Naive thymus-derived CD4-positive, alpha-beta T cell (primary cell): ENCODE results near the gene VAC14. TPM values are rescaled to one million over a fixed set of nuclear protein-coding genes. Genes with fewer than 3 reads are reported as not detected.

Experiments
- ATAC-seq: fragments of 150-1000 bp; cut with Tn5 transposase; 2 replicates; pipeline ENCODE4 v1.10.0; 2021; ENCODE audit warnings: mild to moderate bottlenecking, moderate library complexity
- CTCF ChIA-PET: fragments of 350-600 bp; sonication (Branson Sonifier 250); formaldehyde crosslinking; loops from one replicate; lab custom pipeline; 2021; ENCODE audit warnings: antibody characterized with exemption; lab: Charles Lee
- POLR2A ChIA-PET: fragments of 350-600 bp; sonication (Branson Sonifier 250); formaldehyde crosslinking; loops from one replicate; lab custom pipeline; 2021; ENCODE audit warnings: antibody characterized with exemption, inconsistent platforms; lab: Charles Lee
- DNase-seq, 9 donors: peaks; one replicate each; pipeline versions ENCODE4 v3.0.0 to v3.0.0-alpha.2; 2020 to 2022; ENCODE audit warnings: mixed read lengths in 1 of 9
- H3K27ac ChIP-seq: one replicate; pipeline ENCODE4 v1.7.0; 2013; ENCODE audit warnings: mild to moderate bottlenecking, low read depth, low read length, moderate library complexity
- H3K27me3 ChIP-seq, 2 donors: one replicate each; pipeline ENCODE4 v1.7.0; 2013; ENCODE audit warnings: low read length in 2 of 2, mild to moderate bottlenecking in 2 of 2, moderate library complexity in 2 of 2; ENCODE audit not compliant: control insufficient read depth in 2 of 2, insufficient read depth in 2 of 2
- H3K36me3 ChIP-seq, 3 experiments: 1 replicate in 2 of 3; 2 replicates in 1 of 3; pipeline ENCODE4 v1.7.0; 2013; ENCODE audit warnings: low read length in 3 of 3, mild to moderate bottlenecking in 3 of 3, moderate library complexity in 1 of 3; ENCODE audit not compliant: insufficient read depth in 3 of 3, control insufficient read depth in 2 of 3
- H3K4me1 ChIP-seq, 2 donors: one replicate each; pipeline ENCODE4 v1.7.0; 2013; ENCODE audit warnings: low read length in 2 of 2, mild to moderate bottlenecking in 2 of 2, moderate library complexity in 1 of 2; ENCODE audit not compliant: control insufficient read depth in 2 of 2, insufficient read depth in 2 of 2
- H3K4me3 ChIP-seq: 2 replicates; pipeline ENCODE4 v1.7.0; 2013; ENCODE audit warnings: mild to moderate bottlenecking, low read length
- H3K9me3 ChIP-seq, 3 experiments: 1 replicate in 2 of 3; 2 replicates in 1 of 3; pipeline ENCODE4 v1.7.0; 2013; ENCODE audit warnings: low read length in 3 of 3; ENCODE audit not compliant: control insufficient read depth in 2 of 3
- H3K27ac Mint-ChIP-seq, 9 donors: one replicate each; pipeline ENCODE4 v1.8.0; 2020 to 2022; ENCODE audit warnings: mixed read lengths in 9 of 9, mild to moderate bottlenecking in 8 of 9, moderate library complexity in 5 of 9, inconsistent platforms in 2 of 9
- H3K27me3 Mint-ChIP-seq, 5 donors: one replicate each; pipeline ENCODE4 v1.8.0; 2021 to 2022; ENCODE audit warnings: mixed read lengths in 5 of 5, mild to moderate bottlenecking in 1 of 5
- H3K36me3 Mint-ChIP-seq, 5 donors: one replicate each; pipeline ENCODE4 v1.8.0; 2020 to 2022; ENCODE audit warnings: mixed read lengths in 5 of 5, mild to moderate bottlenecking in 3 of 5, inconsistent platforms in 1 of 5
- H3K4me1 Mint-ChIP-seq, 7 donors: one replicate each; pipeline ENCODE4 v1.8.0; 2020 to 2022; ENCODE audit warnings: mixed read lengths in 7 of 7, mild to moderate bottlenecking in 3 of 7, inconsistent platforms in 1 of 7
- H3K4me3 Mint-ChIP-seq, 10 donors: one replicate each; pipeline ENCODE4 v1.8.0; 2020 to 2022; ENCODE audit warnings: mild to moderate bottlenecking in 10 of 10, mixed read lengths in 10 of 10, moderate library complexity in 6 of 10, inconsistent platforms in 2 of 10
- H3K9me3 Mint-ChIP-seq, 11 donors: one replicate each; pipeline ENCODE4 v1.8.0; 2020 to 2022; ENCODE audit warnings: mixed read lengths in 11 of 11, mild to moderate bottlenecking in 4 of 11, inconsistent platforms in 1 of 11, moderate library complexity in 1 of 11
- intact Hi-C, 2 donors: fragments of 100-400 bp; cut with micrococcal nuclease; formaldehyde crosslinking; loops; one replicate each; pipeline ENCODE4 v1.15.1; 2023
- polyA plus RNA-seq, 2 donors: library from polyadenylated mRNA; unstranded; fragments of 300-500 nt; fragmentation: Illumina TruSeq; gene quantifications; one replicate each; pipeline ENCODE4 v1.2.3, GENCODE V29; 2021
- total RNA-seq, 6 experiments: library from RNA in 5 of 6; stranded (reverse) in 5 of 6; gene quantifications; 1 replicate in 5 of 6; 2 replicates in 1 of 6; pipeline ENCODE4 v1.2.3 and lab custom pipeline; 2021 to 2026

VAC14 gene
- total and polyA plus RNA-seq, 7 experiments from 2014 or later: 29.2 to 61.2 (median 45.9) TPM

GRCh38 chr16:70724146-70725023 is 76.6 kb downstream of the VAC14 start:
- Mint-ChIP-seq H3K4me3 (no peak overlapping the region), H3K9me3 (no peaks in the 10 kb centered on the region), H3K27ac (no peak overlapping the region), H3K36me3 (peaks cover 3 to 61% (median 26%) of the 10 kb centered on the region in 5 donors), H3K4me1 (peaks cover 0 to 6% (median 0%) of the 10 kb centered on the region in 7 donors), H3K27me3 (no peaks in the 10 kb centered on the region)
- Histone ChIP-seq H3K27me3 (no peaks in the 10 kb centered on the region), H3K36me3 (peaks cover 4 to 86% (median 5%) of the 10 kb centered on the region in 3 experiments), H3K9me3 (no peaks in the 10 kb centered on the region), H3K4me1 (no peaks in the 10 kb centered on the region), H3K27ac (no peak overlapping the region), H3K4me3 (no peak overlapping the region)
- ATAC-seq (no peak), DNase-seq (no peak)
- intact Hi-C loops: no loop called here
- ChIA-PET CTCF (interaction anchor here (1.1 kb wide), 1 partner anchor 47 kb away, joined by 3 read pairs; no protein-coding TSS in a partner anchor), POLR2A (interaction anchor here (1.1 kb wide), 1 partner anchor 12 kb away, joined by 3 read pairs; no protein-coding TSS in a partner anchor)

DNA sequence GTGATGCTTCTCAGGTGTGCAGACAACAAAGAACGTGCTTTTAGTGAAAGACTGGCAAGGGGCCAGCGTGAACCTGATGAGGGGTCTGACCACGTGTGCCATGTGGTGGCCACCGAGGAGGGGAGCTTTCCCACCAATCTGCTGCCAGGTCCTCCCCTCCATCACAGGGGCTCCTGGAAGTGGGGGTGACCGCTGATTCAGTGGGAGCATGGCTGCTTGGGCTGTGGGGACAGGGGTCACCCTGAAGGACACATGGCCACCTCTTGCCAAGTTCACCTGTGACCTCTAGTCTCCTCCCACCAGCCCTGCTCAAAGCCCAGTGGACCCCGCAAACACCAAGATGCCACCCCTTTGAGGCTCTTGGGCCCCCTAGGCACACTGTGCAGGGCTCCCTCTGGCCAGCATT is 77.2 kb downstream of the VAC14 start:
- Histone ChIP-seq H3K27ac (no peak overlapping the region), H3K36me3 (peaks cover 5 to 81% (median 6%) of the 10 kb centered on the region in 3 experiments), H3K27me3 (no peaks in the 10 kb centered on the region), H3K4me1 (no peaks in the 10 kb centered on the region), H3K4me3 (no peak overlapping the region), H3K9me3 (no peaks in the 10 kb centered on the region)
- no peak for DNase-seq
- Mint-ChIP-seq H3K4me3 (no peak overlapping the region), H3K9me3 (no peaks in the 10 kb centered on the region), H3K4me1 (peaks cover 0 to 4% (median 0%) of the 10 kb centered on the region in 7 donors), H3K27me3 (no peaks in the 10 kb centered on the region), H3K36me3 (peaks cover 3 to 61% (median 29%) of the 10 kb centered on the region in 5 donors), H3K27ac (no peak overlapping the region)
- ChIA-PET POLR2A (no interaction called here), CTCF (interaction anchor here (1.3 kb wide), 1 partner anchor 46 kb away, joined by 3 read pairs; no protein-coding TSS in a partner anchor)
- ATAC-seq: no peak
- intact Hi-C loops: no loop called here

- Histone ChIP-seq H3K9me3 (no peaks in the 10 kb centered on the region), H3K36me3 (peaks cover 5 to 76% (median 6%) of the 10 kb centered on the region in 3 experiments), H3K27me3 (no peaks in the 10 kb centered on the region), H3K4me1 (no peaks in the 10 kb centered on the region), H3K4me3 (no peak overlapping the region), H3K27ac (no peak overlapping the region)
- ChIA-PET CTCF (no interaction called here), POLR2A (interaction anchor here (0.6 kb wide), 1 partner anchor 12 kb away, joined by 4 read pairs; no protein-coding TSS in a partner anchor)
- H3K27ac Mint-ChIP-seq: peak overlapping the region in 2 of 9 donors; percentile 14 to 25
- H3K4me3 Mint-ChIP-seq: no peak overlapping the region
- ATAC-seq (no peak), DNase-seq (no peak)
- H3K9me3 Mint-ChIP-seq: no peaks in the 10 kb centered on the region
- no peaks in the 10 kb centered on the region for H3K27me3 Mint-ChIP-seq
- H3K4me1 Mint-ChIP-seq: peaks cover 0 to 4% (median 0%) of the 10 kb centered on the region in 7 donors
- intact Hi-C loops: no loop called here
- peaks cover 3 to 52% (median 29%) of the 10 kb centered on the region in 5 donors for H3K36me3 Mint-ChIP-seq
Measured at GRCh38 chr16:70721202-70721963, 79.6 kb downstream of the VAC14 start.

DNA sequence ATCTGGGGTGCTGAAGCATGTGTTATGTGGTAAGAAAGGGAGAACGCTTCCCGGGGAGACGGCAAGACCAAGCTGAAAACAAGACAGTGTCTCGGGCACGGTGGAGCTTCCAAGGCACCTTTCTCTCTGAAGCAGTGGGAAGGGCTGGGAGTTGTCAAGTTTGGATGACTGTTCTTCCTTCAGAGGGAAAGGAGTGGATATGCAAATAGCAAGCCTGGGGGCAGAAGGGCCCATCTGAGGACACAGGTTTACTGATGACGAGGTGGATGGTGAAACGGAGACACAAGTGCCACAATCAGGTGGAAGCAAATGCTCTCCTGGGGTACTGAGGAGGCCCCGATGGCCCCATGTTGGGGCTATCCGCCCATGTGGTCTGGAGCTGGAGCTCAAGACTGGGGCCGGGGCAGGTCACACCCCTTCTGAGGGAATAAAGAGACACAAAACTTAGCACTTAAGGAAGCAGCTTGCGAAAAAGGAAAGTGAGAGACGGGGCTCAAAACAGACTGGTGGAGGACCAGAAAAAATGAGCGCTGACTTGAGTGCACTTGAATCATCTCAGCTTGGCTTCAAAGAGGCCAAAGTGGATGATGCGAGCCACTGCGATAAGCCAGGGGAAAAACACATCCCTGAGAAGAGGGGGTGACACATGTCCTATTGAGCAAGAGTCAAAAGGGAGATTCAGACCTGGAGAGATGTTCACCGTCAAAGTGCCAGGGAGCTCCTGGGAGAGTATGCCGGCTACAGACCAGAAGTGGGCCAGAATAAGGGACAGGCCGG is 80.3 kb downstream of the VAC14 start:
- no peaks in the 10 kb centered on the region for H3K9me3 ChIP-seq
- CTCF ChIA-PET: no interaction called here
- POLR2A ChIA-PET: no interaction called here
- H3K9me3 Mint-ChIP-seq: no peaks in the 10 kb centered on the region
- H3K36me3 Mint-ChIP-seq: peaks cover 3 to 46% (median 29%) of the 10 kb centered on the region in 5 donors
- no peaks in the 10 kb centered on the region for H3K4me1 ChIP-seq
- H3K27me3 Mint-ChIP-seq: no peaks in the 10 kb centered on the region
- DNase-seq: no peak
- H3K36me3 ChIP-seq: peaks cover 5 to 68% (median 6%) of the 10 kb centered on the region in 3 experiments
- no peak overlapping the region for H3K4me3 ChIP-seq
- H3K4me1 Mint-ChIP-seq: peaks cover 0 to 4% (median 0%) of the 10 kb centered on the region in 7 donors
- H3K4me3 Mint-ChIP-seq: no peak overlapping the region
- ATAC-seq: no peak
- H3K27ac Mint-ChIP-seq: no peak overlapping the region
- no peak overlapping the region for H3K27ac ChIP-seq
- no peaks in the 10 kb centered on the region for H3K27me3 ChIP-seq
- intact Hi-C loops: no loop called here

GRCh38 chr16:70717065-70717464 is 83.9 kb downstream of the VAC14 start:
- Histone ChIP-seq H3K36me3 (peaks cover 5 to 43% (median 6%) of the 10 kb centered on the region in 3 experiments), H3K4me1 (no peaks in the 10 kb centered on the region), H3K27ac (no peak overlapping the region), H3K27me3 (no peaks in the 10 kb centered on the region), H3K4me3 (no peak overlapping the region), H3K9me3 (no peaks in the 10 kb centered on the region)
- ChIA-PET CTCF (no interaction called here), POLR2A (no interaction called here)
- no peak for ATAC-seq
- Mint-ChIP-seq H3K4me1 (peaks cover 0 to 4% (median 0%) of the 10 kb centered on the region in 7 donors), H3K27ac (no peak overlapping the region), H3K27me3 (no peaks in the 10 kb centered on the region), H3K9me3 (no peaks in the 10 kb centered on the region), H3K4me3 (no peak overlapping the region), H3K36me3 (peaks cover 3 to 32% (median 23%) of the 10 kb centered on the region in 5 donors)
- no peak for DNase-seq
- intact Hi-C loops: no loop called here

- H3K27ac ChIP-seq: no peak overlapping the region
- H3K4me1 ChIP-seq: no peaks in the 10 kb centered on the region
- DNase-seq: no peak
- Mint-ChIP-seq H3K4me3 (no peak overlapping the region), H3K4me1 (peaks cover 0 to 5% (median under 1%) of the 10 kb centered on the region in 7 donors), H3K27ac (no peak overlapping the region), H3K9me3 (no peaks in the 10 kb centered on the region), H3K27me3 (no peaks in the 10 kb centered on the region), H3K36me3 (peaks cover 3 to 28% (median 20%) of the 10 kb centered on the region in 5 donors)
- peaks cover 5 to 40% (median 6%) of the 10 kb centered on the region in 3 experiments for H3K36me3 ChIP-seq
- no peaks in the 10 kb centered on the region for H3K27me3 ChIP-seq
- intact Hi-C loops: no loop called here
- H3K4me3 ChIP-seq: no peak overlapping the region
- CTCF ChIA-PET: no interaction called here
- no peaks in the 10 kb centered on the region for H3K9me3 ChIP-seq
- POLR2A ChIA-PET: no interaction called here
- no peak for ATAC-seq
Measured at GRCh38 chr16:70715860-70716357, 85.0 kb downstream of the VAC14 start.
